HG02678 (cell line): Measurements from ENCODE around the gene SLC1A5.
A peak's percentile ranks its signal among the peaks of the same experiment; 100 is the strongest.
"Not testable (repeated sequence)": the region's sequence is repeated elsewhere in the genome, so short reads cannot be mapped to it uniquely, and the experiment has no call there.

Source experiments
- ATAC-seq: cut with Tn5 transposase; IDR thresholded peaks from one replicate; pipeline ENCODE4 v1.9.1; 2021; ENCODE audit warnings: mild to moderate bottlenecking, moderate library complexity; ENCODE audit not compliant: unreplicated experiment

Gene SLC1A5

DNA sequence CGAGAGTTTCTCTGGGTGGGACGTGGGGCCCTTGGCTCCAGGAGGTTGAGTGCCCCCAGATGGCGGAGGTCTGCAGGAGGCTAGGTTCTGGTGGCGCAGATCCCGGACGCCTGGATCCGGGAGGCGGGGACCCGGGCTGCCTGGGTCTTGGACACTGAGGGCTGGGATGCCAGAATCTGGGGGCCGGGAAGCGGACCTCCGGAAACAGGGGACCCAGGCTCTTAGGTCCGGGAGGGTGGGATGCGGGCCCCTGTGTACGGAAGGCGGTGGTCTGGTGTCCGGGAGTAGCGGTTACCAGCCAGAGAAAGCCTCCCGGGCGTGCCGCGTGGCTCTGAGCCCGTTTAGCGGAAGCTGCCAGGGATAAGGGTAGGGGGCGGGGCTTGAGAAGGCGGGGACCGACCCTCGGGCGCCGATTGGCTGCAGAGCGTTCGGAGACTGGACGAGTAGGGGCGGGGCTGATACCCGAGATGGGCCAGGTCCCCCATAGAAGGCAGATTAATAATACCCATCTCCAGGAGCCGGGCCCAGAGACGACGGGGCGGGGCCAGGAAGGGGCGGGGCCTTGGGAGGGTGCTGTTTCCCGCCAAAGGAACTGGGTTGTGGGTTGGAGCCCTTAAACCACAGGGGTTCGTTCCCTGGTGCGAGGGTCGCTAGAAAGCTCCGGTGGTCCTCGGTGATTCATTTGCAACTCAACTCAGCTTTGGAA, at the start of gene SLC1A5:
TSS of gene SLC1A5 (minus strand) at position 333 of the 706 bp plus-strand sequence. CDS start 629 bp downstream, outside the sequence.
- peak; percentile 69 for ATAC-seq

- no peak for ATAC-seq
Observed at GRCh38 chr19:46838160-46838559, 49.8 kb upstream of the SLC1A5 start.

GRCh38 chr19:46834984-46835383, 46.6 kb upstream of the SLC1A5 start:
- no peak for ATAC-seq

- no peak for ATAC-seq
Observed at GRCh38 chr19:46834121-46834520, 45.7 kb upstream of the SLC1A5 start.

GRCh38 chr19:46830864-46831263, 42.5 kb upstream of the SLC1A5 start:
- ATAC-seq = no peak

DNA sequence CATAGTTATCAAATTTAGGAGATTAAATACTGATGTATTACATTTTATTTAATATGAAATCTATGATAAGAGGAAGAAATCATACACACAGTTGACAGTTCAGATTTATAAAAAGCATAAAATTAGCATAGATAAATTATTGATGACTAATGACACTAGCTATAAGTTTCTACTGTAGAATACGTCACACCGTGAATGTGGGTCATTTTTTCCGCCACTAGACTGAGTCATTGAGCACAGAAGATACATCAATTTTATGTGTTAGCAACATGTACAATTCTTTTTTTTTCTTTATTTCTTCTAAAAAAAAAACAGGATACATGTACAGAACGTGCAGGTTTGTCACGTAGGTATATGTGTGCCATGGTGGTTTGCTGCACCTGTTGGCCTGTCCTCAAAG, 40.1 kb upstream of the SLC1A5 start:
- ATAC-seq = no peak

- no peak for ATAC-seq
Observed at GRCh38 chr19:46825731-46826055, 37.3 kb upstream of the SLC1A5 start.

- no peak for ATAC-seq
Observed at GRCh38 chr19:46824890-46825730, 36.7 kb upstream of the SLC1A5 start.

DNA sequence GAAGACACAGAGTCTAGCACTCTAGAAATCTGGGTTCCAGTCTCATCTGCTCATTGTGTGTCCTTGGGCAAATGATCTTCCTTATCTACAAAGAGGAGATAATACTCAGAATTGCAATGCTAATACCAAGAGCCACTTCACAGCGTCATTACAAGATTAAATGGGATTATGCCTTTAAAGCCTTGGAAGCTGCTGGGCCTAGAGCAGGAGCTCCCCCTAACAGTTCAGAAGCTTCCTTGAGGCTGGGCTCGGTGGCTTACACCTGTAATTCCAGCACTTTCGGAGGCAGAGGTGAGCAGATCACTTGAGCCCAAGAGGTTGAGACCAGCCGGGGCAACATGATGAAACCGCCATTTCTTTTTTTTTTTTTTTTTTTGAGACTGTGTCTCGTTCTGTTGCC, 34.7 kb upstream of the SLC1A5 start:
- no peak for ATAC-seq

DNA sequence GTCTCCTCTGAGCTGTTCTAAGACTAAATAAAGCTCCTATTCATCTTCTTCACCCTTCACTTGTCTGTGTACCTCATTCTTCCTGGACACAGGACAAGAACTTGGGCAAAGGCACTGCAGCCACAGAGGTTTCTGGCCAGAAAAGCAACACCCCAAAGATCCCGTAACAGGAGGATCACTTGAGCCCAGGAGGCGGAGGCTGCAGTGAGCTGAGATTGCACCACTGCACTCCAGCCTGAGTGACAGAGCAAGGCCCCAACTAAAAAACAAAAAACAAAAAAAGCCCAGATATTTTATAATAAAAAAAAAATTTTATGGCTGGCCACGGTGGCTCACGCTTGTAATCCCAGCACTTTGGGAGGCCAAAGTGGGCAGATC, 34.0 kb upstream of the SLC1A5 start:
- not testable (repeated sequence) for ATAC-seq

- peak; percentile 68 for ATAC-seq
Observed at GRCh38 chr19:46821512-46822409, 33.4 kb upstream of the SLC1A5 start.

DNA sequence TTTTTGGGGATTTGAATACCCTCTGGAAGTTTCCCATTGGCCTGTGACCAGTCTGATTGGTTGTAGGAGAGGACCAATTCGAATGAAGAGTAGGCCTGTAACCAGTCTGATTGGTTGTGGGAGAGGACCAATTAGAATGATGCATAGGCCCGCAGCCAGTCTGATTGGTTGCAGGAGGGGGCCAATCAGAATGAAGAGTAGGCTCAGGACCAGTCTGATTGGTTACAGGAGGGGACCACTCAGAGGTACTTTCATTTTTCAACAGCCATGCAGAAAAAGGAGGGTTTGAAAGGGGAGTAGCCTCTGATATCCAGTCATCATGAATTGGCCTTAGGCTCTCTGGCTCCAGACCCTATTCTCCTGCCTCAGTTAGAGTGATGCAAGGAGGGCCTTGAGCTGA, 30.4 kb upstream of the SLC1A5 start:
- no peak for ATAC-seq

- ATAC-seq = no peak
Observed at GRCh38 chr19:46815833-46816627, 27.6 kb upstream of the SLC1A5 start.

- ATAC-seq = no peak
Observed at GRCh38 chr19:46813839-46814358, 25.5 kb upstream of the SLC1A5 start.

DNA sequence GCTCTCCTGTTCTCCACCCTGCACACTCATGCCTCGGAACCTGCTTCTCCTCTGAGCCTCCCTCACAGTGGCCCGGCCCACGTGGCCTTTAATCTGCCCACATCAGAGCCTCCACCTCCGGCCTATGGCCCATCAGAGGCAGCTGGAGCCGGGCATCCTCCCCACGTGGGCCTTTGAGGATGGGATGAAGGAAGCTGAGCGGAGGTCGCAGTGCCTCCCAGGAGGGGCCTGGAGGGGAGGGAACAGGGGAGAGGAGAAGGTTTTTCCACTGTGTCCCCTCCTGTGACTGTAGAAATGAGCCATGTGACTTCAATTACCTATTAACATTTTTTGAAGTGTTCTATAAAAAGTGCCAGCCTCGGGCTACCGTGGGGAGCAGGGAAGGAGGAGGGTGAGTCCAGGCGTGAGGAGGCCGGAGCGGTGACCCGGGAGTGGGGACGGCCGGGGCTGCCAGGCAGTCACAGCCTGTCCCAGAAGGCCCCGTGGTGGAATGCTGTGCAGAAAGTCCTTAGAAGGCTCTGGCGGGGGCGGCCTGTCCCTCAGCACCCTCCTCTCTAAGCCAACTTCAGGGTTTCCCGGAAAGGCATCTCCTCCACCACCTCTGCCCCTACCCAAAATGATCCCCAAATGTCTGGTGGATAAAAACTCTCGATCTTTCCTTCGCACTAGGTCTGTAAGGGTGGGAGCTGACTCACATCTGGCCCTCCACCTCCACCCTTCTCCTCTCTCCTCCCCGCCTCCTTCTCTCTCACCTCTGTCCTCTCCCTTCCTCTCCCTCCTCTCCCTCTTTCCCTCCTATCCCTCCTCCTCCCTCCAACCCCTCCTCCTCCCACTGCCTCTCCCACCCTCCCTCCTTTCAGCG, 24.8 kb upstream of the SLC1A5 start:
- no peak for ATAC-seq

DNA sequence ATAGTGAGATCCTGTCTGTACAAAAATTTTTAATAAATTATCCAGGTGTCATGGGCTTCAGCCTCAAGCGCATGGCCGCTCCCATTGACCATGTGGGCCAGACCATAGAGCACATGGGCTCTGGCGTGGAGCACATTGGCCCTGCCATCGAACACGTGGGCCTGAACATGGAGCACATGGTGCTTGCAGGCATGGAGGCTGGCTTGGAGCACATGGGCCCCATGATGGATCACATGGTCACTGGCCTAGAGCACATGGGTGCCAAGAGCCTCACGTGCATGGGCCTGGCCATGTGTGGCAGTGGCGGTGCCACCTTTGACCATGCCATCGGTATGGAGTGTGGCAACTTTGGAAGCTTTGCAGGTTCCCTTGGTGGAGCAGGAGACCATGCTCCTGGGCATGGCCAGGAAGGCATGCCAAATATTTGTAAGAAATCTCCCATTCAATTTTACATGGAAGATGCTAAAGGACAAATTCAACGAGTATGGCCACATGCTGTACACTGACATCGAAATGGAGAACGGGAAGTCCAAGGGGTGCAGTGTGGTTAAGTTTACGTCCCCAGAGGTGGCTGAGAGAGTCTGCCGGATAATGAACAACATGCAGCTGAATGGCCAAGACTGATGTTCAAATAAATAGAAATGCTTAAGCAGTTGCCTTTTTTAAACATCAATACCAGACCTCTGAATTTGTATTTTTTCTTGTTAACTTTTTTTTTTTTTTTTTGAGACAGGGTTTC, 21.3 kb upstream of the SLC1A5 start:
- no peak for ATAC-seq

DNA sequence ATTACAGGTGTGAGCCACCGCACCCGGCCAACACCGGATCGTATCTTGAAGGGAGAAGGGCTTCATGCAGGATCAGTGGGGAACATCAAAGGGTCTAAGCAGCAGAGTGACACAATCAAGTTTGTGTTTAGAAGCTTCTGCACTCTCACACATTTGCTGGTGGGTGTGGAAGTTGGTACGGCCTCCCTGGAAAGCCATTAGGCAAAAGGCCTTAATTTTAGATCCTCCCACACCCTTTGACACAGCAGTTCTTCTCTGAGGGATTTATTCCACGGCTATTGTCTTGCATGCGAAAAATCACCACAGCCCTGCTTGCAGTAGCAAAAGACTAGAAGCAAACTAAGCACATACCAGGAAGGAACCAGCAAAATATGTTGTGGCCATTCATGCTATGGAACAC, 18.3 kb upstream of the SLC1A5 start:
- ATAC-seq = no peak

GRCh38 chr19:46804432-46804831, 16.0 kb upstream of the SLC1A5 start:
- not testable (repeated sequence) for ATAC-seq

DNA sequence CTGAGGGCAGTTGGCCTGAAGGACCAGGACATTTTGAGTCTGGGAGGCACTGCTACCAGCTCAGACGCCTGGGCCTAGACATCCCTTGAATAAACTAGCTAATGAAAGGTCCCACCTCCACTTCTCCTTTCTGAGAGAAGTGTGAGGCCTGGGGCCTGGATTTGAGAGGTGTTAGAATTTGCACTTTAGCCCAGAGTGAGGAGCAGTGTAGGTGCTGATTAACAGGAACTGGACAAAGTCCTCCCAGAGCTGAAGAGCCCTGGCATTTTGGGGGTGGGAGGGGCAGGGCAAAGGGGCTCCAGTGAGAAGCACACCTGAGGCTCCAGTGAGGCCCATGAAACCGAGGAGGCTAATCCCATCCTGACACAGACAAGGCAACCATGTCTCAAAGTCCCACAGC, 15.2 kb upstream of the SLC1A5 start:
- ATAC-seq = no peak
